Activated CD8-positive, alpha-beta memory T cell treated with anti-CD3 and anti-CD28 coated beads, Interleukin-2, amount 50 U/mL, for 1 hour (primary cell): ENCODE data around the gene GPR15LG.
"Not testable (repeated sequence)": the region's sequence is repeated elsewhere in the genome, so short reads cannot be mapped to it uniquely, and the experiment has no call there.

Source experiments
- DNase-seq: peaks from one replicate; pipeline ENCODE4 v3.0.0-alpha.2; 2020; ENCODE audit errors: extremely low read depth

Gene GPR15LG

DNA sequence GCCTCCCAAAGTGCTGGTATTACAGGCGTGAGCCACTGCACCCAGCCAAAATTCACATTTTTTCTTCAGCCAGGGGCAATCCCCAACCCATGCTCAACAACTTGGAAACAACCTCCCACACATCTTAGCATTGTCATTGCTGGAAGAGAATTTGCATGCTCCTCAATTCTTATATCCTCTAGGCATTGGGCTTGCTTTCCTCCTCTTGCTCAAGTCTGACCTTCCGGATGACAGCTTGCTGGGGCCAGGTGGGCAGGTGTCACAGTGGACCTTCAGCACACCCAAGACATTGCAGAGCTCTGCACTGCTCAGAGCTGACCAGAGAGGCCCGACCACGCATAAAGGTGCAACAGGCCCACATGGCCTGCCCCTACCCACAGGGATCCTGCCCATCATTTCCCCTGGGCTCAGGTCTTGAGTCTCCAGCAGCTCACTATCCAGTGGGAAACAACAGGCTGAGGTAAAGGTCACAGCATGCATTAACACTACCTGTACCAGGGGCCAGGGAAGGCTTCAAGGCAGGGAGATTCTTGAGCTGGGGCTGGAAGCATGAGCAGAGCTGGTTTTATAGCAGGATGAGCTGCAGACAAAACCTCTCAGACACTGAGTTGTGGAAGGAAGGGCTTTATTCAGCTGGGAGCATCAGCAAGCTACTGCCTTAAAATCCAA, 6.8 kb upstream of the GPR15LG start:
- DNase-seq = no peak

DNA sequence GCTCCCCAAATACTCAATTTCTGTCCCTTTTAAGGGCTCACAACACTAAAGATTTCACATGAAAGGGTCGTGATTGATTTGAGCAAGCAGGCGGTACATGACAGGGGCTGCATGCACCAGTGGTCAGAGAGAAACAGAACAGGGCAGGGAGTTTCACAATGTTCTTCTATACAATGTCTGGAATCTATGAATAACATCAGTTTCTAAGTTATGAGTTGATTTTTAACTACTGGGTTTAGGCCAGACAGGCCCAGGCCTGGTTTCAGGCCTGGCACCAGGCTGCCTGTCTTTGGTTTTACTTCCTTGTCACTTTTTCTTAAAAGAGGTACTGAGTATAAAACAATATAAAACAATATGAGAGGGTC, 6.3 kb upstream of the GPR15LG start:
- not testable (repeated sequence) for DNase-seq

DNA sequence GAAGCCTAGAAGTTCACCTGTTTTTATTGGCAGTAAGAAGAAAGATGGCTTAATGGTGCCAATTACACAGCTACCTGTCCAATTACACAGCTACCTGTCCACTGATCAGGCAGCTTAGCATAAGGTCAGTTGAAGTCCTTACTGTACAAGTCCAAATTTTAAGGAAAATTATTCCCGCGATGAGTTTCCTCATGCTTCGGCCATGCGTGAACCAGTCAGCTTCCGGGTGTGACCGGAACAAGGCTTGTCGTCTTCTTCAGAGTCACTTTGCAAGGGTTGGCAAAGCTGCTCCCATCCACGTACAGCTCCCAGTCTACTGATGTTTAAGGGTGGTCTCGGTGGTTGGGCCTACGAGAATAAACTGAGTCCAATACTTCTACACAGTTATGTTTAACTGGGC, 5.2 kb upstream of the GPR15LG start:
- not testable (repeated sequence) for DNase-seq

DNA sequence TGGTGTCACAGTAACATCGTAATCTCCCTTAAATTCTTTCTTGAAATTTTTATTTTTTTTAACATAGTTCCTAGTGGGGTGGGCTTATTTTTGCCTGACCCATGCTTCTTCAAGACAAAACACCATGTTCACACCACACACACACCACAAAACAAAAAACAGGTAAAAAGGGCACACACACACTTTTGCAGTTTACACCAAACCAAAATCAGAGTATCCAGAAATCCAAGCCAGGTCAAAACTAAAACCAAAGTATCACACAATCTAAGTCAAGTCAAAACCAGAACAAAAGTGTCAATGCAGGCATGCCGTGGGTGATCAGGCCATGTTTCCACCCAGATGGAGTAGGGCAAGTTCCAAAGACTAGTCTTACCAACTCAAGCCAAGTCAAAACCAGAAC, 2.4 kb upstream of the GPR15LG start:
- not testable (repeated sequence) for DNase-seq

DNA sequence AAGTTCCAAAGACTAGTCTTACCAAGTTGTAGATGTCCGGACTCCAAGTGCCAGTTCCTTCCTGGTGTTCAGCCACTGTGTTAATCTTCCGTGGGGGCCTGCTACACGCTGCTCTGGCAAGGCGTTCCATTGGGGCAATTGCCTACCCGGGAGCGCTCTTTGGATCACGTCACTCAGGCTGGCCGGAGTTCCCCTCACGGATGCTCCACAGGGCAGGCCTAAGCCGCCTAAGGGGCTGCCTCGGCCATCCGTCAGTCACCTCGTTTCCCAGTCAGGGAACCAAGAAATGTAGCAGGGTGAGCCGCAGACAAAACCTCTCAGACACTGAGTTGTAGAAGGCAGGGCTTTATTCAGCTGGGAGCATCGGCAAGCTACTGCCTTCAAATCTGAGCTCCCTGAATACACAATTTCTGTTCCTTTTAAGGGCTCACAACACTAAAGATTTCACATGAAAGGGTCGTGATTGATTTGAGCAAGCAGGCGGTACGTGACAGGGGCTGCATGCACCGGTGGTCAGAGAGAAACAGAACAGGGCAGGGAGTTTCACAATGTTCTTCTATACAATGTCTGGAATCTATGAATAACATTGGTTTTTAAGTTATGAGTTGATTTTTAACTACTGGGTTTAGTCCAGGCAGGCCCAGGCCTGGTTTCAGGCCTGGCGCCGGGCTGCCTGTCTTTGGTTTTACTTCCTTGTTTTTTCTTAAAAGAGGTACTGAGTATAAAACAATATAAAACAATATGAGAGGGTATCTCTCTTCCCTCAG, 1.7 kb upstream of the GPR15LG start:
- not testable (repeated sequence) for DNase-seq

DNA sequence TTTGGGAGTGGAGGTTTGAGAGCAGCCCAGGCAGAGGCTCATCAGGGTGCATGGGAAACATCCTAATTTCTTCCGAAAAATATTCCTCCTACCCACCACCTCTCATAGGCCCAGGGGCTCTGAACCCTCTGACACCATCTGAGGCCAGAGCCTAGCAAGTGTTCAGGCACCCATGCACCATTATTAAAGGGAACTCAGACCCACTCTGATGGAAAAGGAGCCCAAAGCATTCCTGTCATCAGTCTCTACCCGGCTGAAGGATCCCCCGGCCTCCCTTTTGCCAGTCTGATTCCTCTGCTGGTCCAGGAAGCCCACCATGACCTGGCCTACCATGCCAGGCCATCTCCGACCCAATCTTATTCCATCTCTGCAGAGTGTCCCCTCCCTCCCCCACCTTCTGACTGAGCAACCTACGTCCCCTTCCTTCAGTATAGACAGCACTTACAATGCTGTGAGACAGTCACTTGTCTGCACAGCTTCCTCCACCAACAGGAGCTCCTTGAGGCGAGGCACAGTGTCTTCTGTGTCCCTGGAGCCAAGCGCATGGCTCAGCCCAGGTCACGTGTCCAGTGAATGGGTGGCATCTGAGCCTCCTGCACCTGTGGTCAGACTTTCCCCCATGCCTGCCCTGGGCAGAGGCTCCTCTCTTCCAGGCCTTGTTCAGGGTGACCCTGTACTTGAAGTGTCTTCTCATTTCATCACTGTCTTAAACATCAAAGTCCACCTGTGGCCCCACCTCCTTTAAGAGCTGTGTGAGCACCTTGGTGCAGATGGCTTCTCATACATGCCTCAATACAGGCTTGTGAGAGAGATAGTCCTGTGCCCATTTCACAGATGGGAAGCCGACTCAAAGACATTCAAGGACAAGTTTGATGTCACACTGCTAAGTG, 889 bp upstream of the GPR15LG start:
- no peak for DNase-seq

DNA sequence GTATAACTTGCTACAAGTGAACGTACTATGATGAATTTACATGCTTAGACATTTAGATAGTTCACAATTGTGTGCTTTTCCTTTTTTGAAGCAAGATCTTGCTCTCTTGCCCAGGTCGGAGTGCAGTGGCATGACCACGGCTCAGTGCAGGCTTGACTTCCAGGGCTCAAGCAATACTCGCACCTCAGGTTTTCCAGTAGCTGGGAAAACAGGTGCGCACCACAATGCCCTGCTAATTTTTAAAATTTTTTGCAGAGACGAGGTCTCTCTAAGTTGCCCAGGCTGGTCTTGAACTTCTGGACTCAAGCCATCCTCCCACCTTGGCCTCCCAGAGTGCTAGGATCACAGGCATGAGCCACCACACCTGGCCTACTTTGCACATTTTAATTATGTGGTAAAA, 1.8 kb downstream of the GPR15LG start:
- no peak for DNase-seq

DNA sequence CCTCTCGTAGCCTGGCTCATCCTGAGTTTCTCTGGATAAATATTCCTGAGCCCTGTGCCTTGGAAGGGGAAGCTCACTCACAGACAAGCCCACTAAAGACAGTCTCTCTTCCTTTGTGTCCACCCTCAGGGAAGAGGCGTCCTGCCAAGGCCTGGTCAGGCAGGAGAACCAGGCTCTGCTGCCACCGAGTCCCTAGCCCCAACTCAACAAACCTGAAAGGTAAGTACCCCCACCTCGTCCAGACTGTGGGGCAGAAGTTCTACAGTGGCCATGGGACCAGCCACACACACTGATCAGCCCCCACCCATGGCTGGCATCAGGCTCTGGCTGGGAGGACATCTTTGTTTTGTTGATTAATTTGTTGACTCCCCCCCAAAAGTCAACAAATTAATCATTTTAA, 2.8 kb downstream of the GPR15LG start:
- DNase-seq = no peak

DNA sequence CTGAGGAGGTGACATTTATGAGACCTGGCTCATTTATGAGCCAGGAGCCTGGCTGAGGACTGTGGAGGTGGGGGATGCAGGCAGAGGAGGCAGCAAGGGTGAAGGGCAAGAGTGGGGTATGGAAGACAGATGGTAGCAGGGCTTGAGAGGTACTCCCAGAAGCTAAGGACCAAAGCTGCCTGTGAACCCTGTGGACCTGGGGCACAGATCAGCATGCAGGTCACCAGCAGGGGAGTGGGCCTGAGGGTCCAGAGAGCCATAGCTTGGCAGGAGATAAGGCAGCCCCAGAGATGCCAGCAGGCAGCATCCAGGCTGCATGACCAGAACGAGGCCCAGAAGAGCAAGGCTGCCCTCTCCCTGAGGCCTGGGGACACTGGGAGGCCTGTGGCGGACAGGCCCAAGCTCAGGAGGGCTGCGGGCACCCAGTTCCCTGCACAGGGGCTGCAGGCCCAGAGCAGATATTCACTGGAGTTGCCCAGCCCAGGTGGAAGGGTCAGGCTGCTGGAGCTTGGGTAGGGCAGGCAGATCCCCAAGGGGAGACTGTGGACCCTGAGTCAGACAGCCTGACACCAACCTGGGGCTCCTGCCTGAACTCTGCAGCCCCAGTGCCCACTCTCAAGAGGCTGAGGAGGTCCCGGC, 3.4 kb downstream of the GPR15LG start:
- no peak for DNase-seq

DNA sequence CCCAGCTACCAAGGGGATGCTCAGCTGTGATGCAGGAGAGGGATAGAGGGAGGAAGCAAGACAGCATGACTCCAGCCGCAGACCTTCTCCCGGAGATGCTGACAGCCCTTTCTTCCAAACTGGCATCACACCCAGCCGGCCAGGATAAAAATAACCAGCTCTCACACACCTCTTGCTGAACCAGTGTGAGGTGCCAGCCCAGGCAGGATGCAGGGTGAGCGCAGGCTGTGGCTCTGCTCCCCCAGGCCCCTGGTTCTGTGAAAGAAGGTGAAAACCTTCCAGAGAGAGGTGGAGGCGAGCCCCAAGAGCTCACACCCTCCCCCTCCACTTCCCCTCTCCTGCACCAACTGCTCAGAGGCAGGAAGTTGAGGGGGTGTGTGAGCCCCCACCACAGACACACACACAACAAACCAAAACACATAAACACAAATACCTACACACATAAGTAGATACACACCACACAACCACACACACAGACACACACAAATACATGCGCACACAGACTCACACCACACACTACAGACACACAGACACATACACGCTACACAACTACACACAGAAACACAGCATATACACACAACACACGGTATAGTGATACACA, 4.0 kb downstream of the GPR15LG start:
- DNase-seq = no peak

DNA sequence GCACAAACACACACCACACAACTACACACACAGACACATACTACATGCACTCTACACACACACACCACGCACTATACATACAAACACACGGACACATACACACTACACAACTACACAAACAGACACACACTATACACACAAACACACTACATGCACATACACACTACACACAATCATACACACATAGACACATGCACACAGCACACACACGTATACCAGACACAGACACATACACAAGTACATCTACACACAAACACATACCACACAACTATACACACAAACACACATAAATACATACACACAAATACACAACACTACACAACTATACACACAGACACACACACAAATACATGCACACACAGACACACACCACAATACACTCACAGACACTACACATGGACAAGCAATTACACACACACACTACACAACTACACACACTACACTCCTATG, 4.6 kb downstream of the GPR15LG start:
- no peak for DNase-seq

DNA sequence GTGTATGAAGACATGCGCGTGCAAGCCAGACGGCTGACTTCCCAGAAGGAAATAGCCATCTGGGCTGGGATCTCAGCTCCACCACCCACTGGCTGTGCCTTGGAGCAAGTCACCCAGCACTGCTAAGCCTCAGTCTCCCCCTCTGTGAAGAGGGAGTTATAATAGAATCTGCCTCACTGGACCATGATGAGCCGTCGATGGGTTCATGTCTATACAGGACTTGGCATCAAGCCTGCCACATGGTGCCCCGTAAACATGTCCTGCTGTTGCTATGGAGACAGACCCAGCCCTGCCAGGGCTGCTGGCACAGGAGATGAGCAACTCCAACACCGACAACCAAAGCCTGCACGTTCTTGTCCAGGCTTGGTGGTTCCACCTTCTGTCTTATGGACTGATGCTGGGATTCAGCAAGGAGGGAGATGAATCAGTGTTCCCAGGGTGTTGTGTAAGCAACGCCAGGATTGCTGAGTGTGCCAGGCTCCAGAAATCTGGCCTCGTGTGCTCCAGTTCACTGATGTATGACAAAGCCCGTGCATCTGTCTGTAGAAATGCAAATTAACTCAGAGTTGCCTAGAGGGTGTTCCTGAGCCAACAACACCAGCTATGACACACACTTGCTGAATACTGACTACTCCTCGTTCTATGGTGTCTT, 5.6 kb downstream of the GPR15LG start:
- DNase-seq = no peak

DNA sequence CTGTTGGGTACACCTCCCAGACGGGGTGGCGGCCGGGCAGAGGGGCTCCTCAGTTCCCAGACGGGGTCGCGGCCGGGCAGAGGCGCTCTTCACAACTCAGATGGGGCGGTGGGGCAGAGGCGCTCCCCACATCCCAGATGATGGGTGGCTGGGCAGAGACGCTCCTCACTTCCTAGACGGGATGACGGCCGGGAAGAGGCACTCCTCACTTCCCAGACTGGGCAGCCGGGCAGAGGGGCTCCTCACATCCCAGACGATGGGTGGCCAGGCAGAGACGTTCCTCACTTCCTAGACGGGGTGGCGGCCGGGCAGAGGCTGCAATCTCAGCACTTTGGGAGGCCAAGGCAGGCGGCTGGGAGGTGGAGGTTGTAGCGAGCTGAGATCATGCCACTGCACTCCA, 6.8 kb downstream of the GPR15LG start:
- not testable (repeated sequence) for DNase-seq

DNA sequence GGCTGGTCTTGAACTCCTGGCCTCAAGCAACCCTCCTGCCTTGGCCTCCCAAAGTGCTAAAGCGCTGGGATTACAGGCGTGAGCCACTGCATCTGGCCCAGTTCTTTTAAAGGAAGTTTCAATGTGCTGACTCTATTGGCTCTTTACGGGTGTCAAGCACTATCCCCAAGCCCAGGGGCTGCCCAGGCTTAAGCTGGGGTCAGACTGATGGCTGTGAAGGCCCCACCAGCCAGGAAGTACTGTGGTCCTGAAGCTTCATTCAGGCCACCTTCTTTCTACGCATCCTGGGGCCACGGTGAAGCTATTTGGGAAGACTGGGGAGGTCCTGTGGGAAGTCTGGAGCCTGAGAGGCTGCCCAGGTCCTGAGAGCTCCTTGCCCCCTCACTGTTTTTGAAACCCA, 8.0 kb downstream of the GPR15LG start:
- no peak for DNase-seq

DNA sequence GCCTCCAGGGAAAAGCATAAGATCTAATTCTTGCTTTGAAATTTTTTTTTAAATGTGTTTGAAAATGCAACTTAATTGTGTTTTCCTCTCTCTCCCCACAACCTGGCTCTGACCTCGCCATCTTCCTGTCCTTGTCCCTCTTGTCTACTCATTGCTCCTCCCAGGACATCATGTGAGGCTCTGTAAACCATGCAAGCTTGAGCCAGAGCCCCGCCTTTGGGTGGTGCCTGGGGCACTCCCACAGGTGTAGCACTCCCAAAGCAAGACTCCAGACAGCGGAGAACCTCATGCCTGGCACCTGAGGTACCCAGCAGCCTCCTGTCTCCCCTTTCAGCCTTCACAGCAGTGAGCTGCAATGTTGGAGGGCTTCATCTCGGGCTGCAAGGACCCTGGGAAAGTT, 10.9 kb downstream of the GPR15LG start:
- DNase-seq = no peak

DNA sequence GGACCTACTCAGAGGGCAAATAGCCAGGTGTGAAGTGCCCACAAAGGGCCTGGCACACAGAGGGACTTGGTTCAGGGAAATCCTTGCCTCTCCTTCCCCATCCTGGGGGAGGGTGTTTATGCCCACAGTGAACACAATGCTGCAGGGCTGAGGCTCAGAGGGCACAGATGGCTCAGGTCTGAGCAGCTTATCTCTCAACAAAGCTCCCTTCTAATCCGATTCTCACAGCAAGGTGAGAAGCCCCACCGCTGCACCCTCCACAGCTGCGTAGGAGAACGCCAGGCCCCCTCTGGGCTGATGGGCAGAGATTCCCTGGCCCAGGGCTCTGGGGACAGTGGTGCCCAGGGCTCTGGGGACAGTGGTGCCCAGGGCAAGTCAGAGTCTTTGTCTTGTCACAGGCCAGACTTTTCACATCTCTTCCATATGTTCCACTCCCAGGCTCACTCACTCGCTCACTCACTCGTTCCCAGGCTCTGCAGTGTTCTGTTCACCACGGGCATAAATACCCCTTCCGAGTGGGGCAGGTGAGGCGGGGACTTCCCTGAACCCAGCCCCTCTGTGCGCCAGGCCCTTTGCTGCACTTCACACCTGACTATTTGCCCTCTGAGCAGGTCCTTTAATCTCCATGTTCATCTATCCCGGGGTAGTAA, 12.1 kb downstream of the GPR15LG start:
- DNase-seq = no peak

DNA sequence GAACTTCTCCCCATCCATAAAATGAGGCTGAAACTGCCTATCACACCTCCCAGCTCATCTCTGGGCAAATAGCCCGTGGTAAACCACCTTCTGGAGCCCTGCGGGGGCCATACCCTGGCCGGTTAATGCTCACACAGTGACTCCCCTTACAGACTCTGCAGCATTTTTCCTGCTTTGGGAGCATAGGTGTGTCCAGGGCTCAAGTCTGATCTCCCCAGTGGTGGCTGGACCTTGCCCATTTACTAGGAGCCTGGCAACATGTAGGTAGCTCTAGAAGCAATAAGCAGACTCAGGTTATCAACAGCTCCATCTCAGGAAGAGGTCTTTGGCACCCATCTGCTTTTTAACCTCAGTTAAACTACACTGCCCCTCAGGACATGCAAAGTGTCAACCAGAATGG, 15.2 kb downstream of the GPR15LG start:
- no peak for DNase-seq

DNA sequence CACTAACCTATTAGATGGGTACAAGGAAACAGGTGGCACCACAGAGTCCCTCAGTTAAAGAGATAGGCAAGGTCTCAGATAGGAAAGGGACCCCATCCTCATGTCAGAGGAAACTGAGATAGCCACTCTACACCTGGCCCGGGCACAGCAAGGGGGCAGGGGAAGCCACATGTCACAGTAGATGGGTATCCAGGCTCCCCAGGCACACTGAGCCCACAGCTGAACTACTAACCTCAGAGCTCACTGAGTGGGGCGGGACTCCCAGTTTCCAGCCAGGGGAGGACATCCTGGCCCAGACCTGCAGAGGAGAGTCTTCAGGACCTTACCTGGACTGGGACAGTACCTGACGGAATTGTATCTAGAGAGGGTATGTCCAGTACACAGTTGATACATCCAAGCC, 17.0 kb downstream of the GPR15LG start:
- no peak for DNase-seq

DNA sequence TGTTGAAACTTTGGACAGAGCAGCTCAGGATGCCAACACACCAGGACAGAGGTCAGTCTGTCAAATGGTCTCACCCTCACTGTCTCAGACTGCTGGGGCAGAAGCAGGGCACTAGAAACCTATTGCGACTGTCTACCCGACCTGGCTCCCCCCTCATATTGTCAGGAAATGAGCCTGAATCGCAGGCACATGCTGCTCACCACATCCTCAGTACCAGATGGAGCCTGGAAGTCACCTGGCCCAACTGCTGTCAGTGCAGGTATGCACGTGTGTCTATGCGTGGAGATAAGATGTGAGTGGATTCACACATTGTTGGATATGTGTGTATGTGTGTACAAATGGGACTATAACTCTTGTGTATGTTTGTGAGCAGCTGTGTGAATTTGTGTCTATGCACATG, 17.5 kb downstream of the GPR15LG start:
- DNase-seq = no peak

DNA sequence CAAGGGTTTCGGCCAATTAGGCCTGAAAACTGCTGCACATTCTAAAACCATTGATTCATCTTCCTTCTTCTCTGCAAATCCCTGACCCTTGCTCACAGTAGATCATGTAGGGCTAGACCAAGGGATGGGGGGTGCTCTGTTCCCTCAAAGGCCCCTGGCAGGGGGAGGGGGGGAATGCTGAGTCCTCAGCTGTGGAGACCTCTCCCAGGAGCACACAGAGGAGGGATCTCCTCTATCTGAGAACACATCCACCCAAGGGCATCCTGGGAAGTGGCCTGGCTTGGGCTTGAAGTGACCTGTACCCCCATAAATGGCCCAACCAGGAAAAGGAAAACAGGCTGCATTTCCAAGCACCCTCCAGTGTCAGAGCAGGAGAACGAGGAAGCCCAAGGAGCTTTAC, 19.7 kb downstream of the GPR15LG start:
- DNase-seq = no peak
